IMR-90 (cell line): ENCODE results near the gene INSR. TPM values are rescaled to one million over a fixed set of nuclear protein-coding genes. Genes with fewer than 3 reads are reported as not detected.

Experiments used
- ATAC-seq: fragments of 200-7000 bp; cut with Tn5 transposase; 2 replicates; pipeline ENCODE4 v1.9.1; 2020; ENCODE audit warnings: low read depth, mild to moderate bottlenecking, moderate library complexity
- BruUV-seq: library from RNA; stranded (reverse); fragments of 400-500 nt; replicated peaks from 2 replicates; lab custom pipeline; 2021; lab: Mats Ljungman, UMichigan
- CTCF ChIA-PET: fragments of 300-600 bp; formaldehyde crosslinking; extraction: SDS; loops from one replicate; lab custom pipeline; 2021; ENCODE audit warnings: antibody characterized with exemption; lab: Yijun Ruan, JAX
- POLR2A ChIA-PET: fragments of 300-600 bp; sonication (Branson Sonifier 250); formaldehyde crosslinking; loops from one replicate; lab custom pipeline; 2022; ENCODE audit warnings: antibody characterized with exemption; ENCODE audit not compliant: unreplicated experiment; lab: Charles Lee
- DNase-seq: peaks from one replicate; pipeline ENCODE4 v3.0.0; 2013
- H2AFZ ChIP-seq: replicated peaks from 2 replicates; pipeline ENCODE3; 2013; ENCODE audit warnings: low read length, mild to moderate bottlenecking; ENCODE audit not compliant: poor library complexity
- H2AK5ac ChIP-seq: 2 replicates; pipeline ENCODE4 v1.6.1; 2013; ENCODE audit warnings: low read depth, low read length, inconsistent platforms
- H2AK9ac ChIP-seq: replicated peaks from 2 replicates; pipeline ENCODE3; 2013; ENCODE audit warnings: mild to moderate bottlenecking, low read depth, low read length, moderate library complexity; ENCODE audit not compliant: poor library complexity
- H2BK120ac ChIP-seq: 2 replicates; pipeline ENCODE4 v1.6.1; 2013; ENCODE audit warnings: low read depth, low read length, inconsistent platforms
- H2BK15ac ChIP-seq: 3 replicates; pipeline ENCODE4 v1.6.1; 2013; ENCODE audit warnings: low read depth, low read length, inconsistent platforms
- H2BK20ac ChIP-seq: 2 replicates; pipeline ENCODE4 v1.6.1; 2013; ENCODE audit warnings: low read depth, mild to moderate bottlenecking, inconsistent platforms, low read length, moderate library complexity
- H2BK5ac ChIP-seq: 2 replicates; pipeline ENCODE4 v1.6.1; 2013; ENCODE audit warnings: mild to moderate bottlenecking, low read depth, low read length, inconsistent platforms; ENCODE audit not compliant: poor library complexity, severe bottlenecking
- H3K14ac ChIP-seq: replicated peaks from 2 replicates; pipeline ENCODE4 v1.6.1; 2013; ENCODE audit warnings: low read depth, low read length, inconsistent platforms
- H3K18ac ChIP-seq: 2 replicates; pipeline ENCODE4 v1.6.1; 2013; ENCODE audit warnings: low read depth, low read length, control low read depth
- H3K23ac ChIP-seq: 2 replicates; pipeline ENCODE4 v1.6.1; 2013; ENCODE audit warnings: low read depth, low read length, inconsistent platforms
- H3K27ac ChIP-seq: 2 replicates; pipeline ENCODE4 v1.5.1; 2013; ENCODE audit warnings: mild to moderate bottlenecking, control low read depth, low read length; ENCODE audit not compliant: insufficient read depth
- H3K27me3 ChIP-seq: 2 replicates; pipeline ENCODE4 v1.6.1; 2013; ENCODE audit warnings: low read length; ENCODE audit not compliant: control insufficient read depth, insufficient read depth
- H3K36me3 ChIP-seq: 2 replicates; pipeline ENCODE4 v1.6.1; 2013; ENCODE audit warnings: low read length, mixed read lengths; ENCODE audit not compliant: control insufficient read depth, insufficient read depth
- H3K4ac ChIP-seq: 2 replicates; pipeline ENCODE4 v1.6.1; 2013; ENCODE audit warnings: low read depth, low read length, inconsistent platforms
- H3K4me1 ChIP-seq: 2 replicates; pipeline ENCODE4 v1.6.1; 2013; ENCODE audit warnings: low read length, mixed read lengths; ENCODE audit not compliant: control insufficient read depth, insufficient read depth
- H3K4me2 ChIP-seq: 2 replicates; pipeline ENCODE4 v1.6.1; 2013; ENCODE audit warnings: low read depth, mild to moderate bottlenecking, control low read depth, low read length, moderate library complexity
- H3K4me3 ChIP-seq: 2 replicates; pipeline ENCODE4 v1.5.1; 2013; ENCODE audit warnings: low read depth, mild to moderate bottlenecking, control low read depth, low read length, moderate library complexity; ENCODE audit not compliant: insufficient read depth
- H3K56ac ChIP-seq: 2 replicates; pipeline ENCODE4 v1.6.1; 2013; ENCODE audit warnings: low read length, inconsistent platforms; ENCODE audit not compliant: insufficient read depth; ENCODE audit errors: extremely low read depth
- H3K79me1 ChIP-seq, 2 experiments: 2 replicates each; pipeline ENCODE4 v1.6.1; 2013; ENCODE audit warnings: low read length in 2 of 2, inconsistent platforms in 1 of 2, low read depth in 1 of 2
- H3K9ac ChIP-seq: 2 replicates; pipeline ENCODE4 v1.6.1; 2013; ENCODE audit warnings: low read depth, low read length, control low read depth
- H3K9me1 ChIP-seq: 2 replicates; pipeline ENCODE4 v1.6.1; 2013; ENCODE audit warnings: low read length, inconsistent platforms; ENCODE audit not compliant: insufficient read depth
- H3K9me3 ChIP-seq: 2 replicates; pipeline ENCODE4 v1.6.1; 2013; ENCODE audit warnings: low read length; ENCODE audit not compliant: control insufficient read depth, insufficient read depth
- H4K20me1 ChIP-seq: 2 replicates; pipeline ENCODE4 v1.6.1; 2013; ENCODE audit warnings: low read length, inconsistent platforms; ENCODE audit not compliant: insufficient read depth
- H4K5ac ChIP-seq: 2 replicates; pipeline ENCODE4 v1.6.1; 2013; ENCODE audit warnings: mild to moderate bottlenecking, low read depth, low read length, control low read depth
- H4K8ac ChIP-seq, 2 experiments: 2 replicates each; pipeline ENCODE4 v1.6.1; 2013; ENCODE audit warnings: low read depth in 2 of 2, low read length in 2 of 2, control low read depth in 1 of 2, inconsistent platforms in 1 of 2
- H4K91ac ChIP-seq: 2 replicates; pipeline ENCODE4 v1.6.1; 2013; ENCODE audit warnings: low read depth, low read length, inconsistent platforms; ENCODE audit not compliant: insufficient read depth
- CEBPB ChIP-seq: IDR thresholded peaks from 2 replicates; pipeline ENCODE4 v1.6.1; 2012; ENCODE audit warnings: low read depth, low read length, improper control_type of control experiment
- CTCF ChIP-seq: conservative IDR thresholded peaks from 2 replicates; pipeline ENCODE4 v1.5.1; 2012; ENCODE audit warnings: mild to moderate bottlenecking, low read depth, low read length, improper control_type of control experiment
- ELK1 ChIP-seq: fragments of 150-350 bp; IDR thresholded peaks from 2 replicates; pipeline ENCODE4 v1.6.1; 2016; ENCODE audit warnings: low read depth, mild to moderate bottlenecking, low read length, moderate library complexity, borderline replicate concordance
- FOS ChIP-seq: fragments of 150-350 bp; IDR thresholded peaks from 2 replicates; pipeline ENCODE4 v1.6.1; 2016; ENCODE audit warnings: low read depth, low read length
- MXI1 ChIP-seq: IDR thresholded peaks from 2 replicates; pipeline ENCODE4 v1.6.1; 2012; ENCODE audit warnings: low read depth, mild to moderate bottlenecking, low read length, moderate library complexity, borderline replicate concordance
- NFE2L2 ChIP-seq: fragments of 150-350 bp; IDR thresholded peaks from 2 replicates; pipeline ENCODE4 v1.6.1; 2016; ENCODE audit warnings: low read depth, mild to moderate bottlenecking, low read length
- USF2 ChIP-seq: fragments of 150-350 bp; IDR thresholded peaks from 2 replicates; pipeline ENCODE4 v1.6.1; 2017; ENCODE audit warnings: mild to moderate bottlenecking, antibody characterized with exemption, low read length, low read depth
- WGBS, 2 experiments: methylation state at CpG; one replicate each; pipeline versions ENCODE4 v1.1.5 to v1.1.7; 2013; ENCODE audit warnings: missing lambda C conversion rate in 2 of 2; ENCODE audit not compliant: insufficient read length in 1 of 2; ENCODE audit errors: extremely low coverage in 2 of 2; 5-methylcytosine and 5-hydroxymethylcytosine counted together
- dilution Hi-C: fragments of 300-500 bp; cut with HindIII; formaldehyde crosslinking; loops from one replicate; pipeline ENCODE4 v1.14.3; 2018; ENCODE audit warnings: low sequenced_read_pairs; ENCODE audit not compliant: unreplicated experiment
- in situ Hi-C: fragments of 300-500 bp; cut with MboI; formaldehyde crosslinking; loops from 3 replicates; pipeline ENCODE4 v1.14.3; 2019; ENCODE audit warnings: low sequenced_read_pairs, inconsistent platforms, mixed read lengths
- intact Hi-C: fragments of 100-400 bp; cut with micrococcal nuclease; formaldehyde crosslinking; loops from 2 replicates; pipeline ENCODE4 v1.10.0; 2022
- polyA plus RNA-seq, 3 experiments: library from polyadenylated mRNA; depleted of rRNA; stranded (reverse); fragments of >200 nt; gene quantifications; 2 replicates each; pipeline ENCODE4 v1.2.3, GENCODE V29; 2012; ENCODE audit warnings: low replicate concordance in 1 of 3
- total RNA-seq: library from RNA; depleted of rRNA; stranded (reverse); fragments of >200 nt; gene quantifications from 2 replicates; pipeline ENCODE4 v1.2.3, GENCODE V29; 2012

Gene INSR
- total and polyA plus RNA-seq, 2 of the 4 experiments (the other 2 are of a cell fraction) = 2.8 to 7.9 TPM

- H4K5ac ChIP-seq = no peak overlapping the region
- CTCF ChIA-PET = no interaction called here
- no peaks in the 10 kb centered on the region for H3K9me1 ChIP-seq
- WGBS, 2 experiments = 90% methylated on average over 2 of the region's 7 CpGs; no CpG with 5 or more reads in 1 of the 2 experiments
- H3K4me2 ChIP-seq = no peak overlapping the region
- H4K8ac ChIP-seq = no peak overlapping the region
- H2AFZ ChIP-seq = no peak overlapping the region
- ATAC-seq = no peak
- BruUV-seq = no TSS peak
- H3K36me3 ChIP-seq = no peaks in the 10 kb centered on the region
- H3K14ac ChIP-seq = no peak overlapping the region
- H2AK9ac ChIP-seq = no peak overlapping the region
- POLR2A ChIA-PET = no interaction called here
- H3K56ac ChIP-seq = no peak overlapping the region
- H3K23ac ChIP-seq = no peak overlapping the region
- no peaks in the 10 kb centered on the region for H3K27me3 ChIP-seq
- no peaks in the 10 kb centered on the region for H3K9me3 ChIP-seq
- H2BK15ac ChIP-seq = no peak overlapping the region
- TF ChIP-seq CEBPB = no peak
- no peak for TF ChIP-seq USF2
- no peak for TF ChIP-seq MXI1
- no peak for TF ChIP-seq ELK1
- TF ChIP-seq NFE2L2 = no peak
- no peak for TF ChIP-seq CTCF
- TF ChIP-seq FOS = no peak
- H3K4ac ChIP-seq = no peak overlapping the region
- H4K91ac ChIP-seq = no peak overlapping the region
- H4K20me1 ChIP-seq = no peaks in the 10 kb centered on the region
- H3K18ac ChIP-seq = no peak overlapping the region
- H3K4me1 ChIP-seq = no peaks in the 10 kb centered on the region; the same call in 1 of the 2 replicates
- no peak overlapping the region for H2AK5ac ChIP-seq
- no peak overlapping the region for H2BK120ac ChIP-seq
- no peak overlapping the region for H3K9ac ChIP-seq
- H3K27ac ChIP-seq = no peak overlapping the region
- no peak overlapping the region for H3K4me3 ChIP-seq
- H2BK5ac ChIP-seq = no peak overlapping the region
- intact Hi-C loops = no loop called here
- H3K79me1 ChIP-seq = peaks cover 0 to 6% of the 10 kb centered on the region in 2 experiments; a peak in 2 of 4 replicates
- dilution Hi-C loops = no loop called here
- H2BK20ac ChIP-seq = no peak overlapping the region
- DNase-seq = no peak
- in situ Hi-C loops = no loop called here
Observed at GRCh38 chr19:7224995-7225394, 69.2 kb downstream of the INSR start.
